GM12875 (cell line): ENCODE data around the gene LRRC4B.

ENCODE experiments used
- H3K4me3 ChIP-seq: one replicate; pipeline ENCODE4 v1.5.1; 2011; ENCODE audit warnings: low read depth, low read length, control low read depth
- CTCF ChIP-seq: IDR thresholded peaks from 2 replicates; pipeline ENCODE4 v1.5.1; 2011; ENCODE audit warnings: low read depth, mild to moderate bottlenecking, control low read depth, inconsistent platforms, low read length, moderate library complexity, borderline replicate concordance; ENCODE audit not compliant: insufficient read depth

Gene LRRC4B

GRCh38 chr19:50522881-50523280 lies 45.4 kb downstream of the LRRC4B start:
- TF ChIP-seq CTCF: no peak
- H3K4me3 ChIP-seq: no peak overlapping the region

GRCh38 chr19:50520822-50521465 lies 47.3 kb downstream of the LRRC4B start:
- TF ChIP-seq CTCF: no peak

DNA sequence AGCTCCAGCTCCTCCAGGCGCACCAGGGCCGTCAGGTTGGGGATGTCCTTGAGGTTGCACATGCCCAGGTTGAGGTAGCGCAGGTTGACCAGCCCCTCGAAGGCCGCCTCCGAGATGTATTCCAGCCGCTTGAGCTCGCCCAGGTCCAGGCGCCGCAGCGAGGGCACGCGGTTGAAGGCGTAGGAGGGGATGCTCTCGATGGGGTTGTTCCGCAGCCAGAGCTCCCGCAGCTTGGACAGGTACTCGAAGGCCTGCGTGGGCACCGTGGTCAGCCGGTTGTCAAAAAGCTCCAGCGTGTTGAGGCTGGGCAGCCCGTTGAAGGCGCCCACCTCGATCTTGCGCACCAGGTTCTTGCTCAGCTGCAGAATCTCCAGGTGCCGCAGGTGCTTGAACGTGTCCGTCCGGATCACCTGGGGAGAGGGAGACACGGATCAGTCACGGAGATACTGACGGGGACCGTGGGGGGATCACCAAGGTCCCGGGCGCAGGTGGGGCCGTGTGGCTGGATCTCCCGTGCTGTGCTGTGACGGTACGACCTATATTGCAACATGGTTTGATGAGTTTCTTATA lies 49.1 kb downstream of the LRRC4B start:
- no peak for TF ChIP-seq CTCF
- no peak overlapping the region for H3K4me3 ChIP-seq

More at GRCh38 chr19:50520822-50521465, 47.3 kb downstream of the LRRC4B start:
- H3K4me3 ChIP-seq: no peak overlapping the region

- TF ChIP-seq CTCF: peak; percentile 25; the same call in 1 of the 2 replicates
- H3K4me3 ChIP-seq: no peak overlapping the region
These were observed 49.9 kb downstream of the LRRC4B start for GRCh38 chr19:50518091-50519005.

DNA sequence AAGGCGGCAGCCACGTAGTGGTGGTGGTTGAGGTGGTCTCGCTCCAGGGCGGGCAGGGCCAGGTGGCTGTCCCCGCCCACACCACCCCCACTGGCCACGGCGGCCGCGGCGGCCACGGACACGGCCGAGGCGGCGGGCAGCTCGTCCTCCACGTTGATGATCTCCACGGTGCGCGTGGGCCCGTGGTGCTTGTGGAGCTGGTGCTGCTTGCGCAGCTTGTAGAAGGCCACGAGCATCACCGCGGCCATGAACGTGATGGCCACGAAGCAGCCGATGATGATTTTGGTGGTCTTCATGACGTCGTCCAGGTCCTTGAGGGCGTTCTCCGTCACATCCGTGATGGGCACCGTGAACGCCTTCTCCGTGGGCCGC lies 50.5 kb downstream of the LRRC4B start:
- TF ChIP-seq CTCF: no peak
- no peak overlapping the region for H3K4me3 ChIP-seq

GRCh38 chr19:50516964-50517703 lies 51.1 kb downstream of the LRRC4B start:
- H3K4me3 ChIP-seq: no peak overlapping the region
- no peak for TF ChIP-seq CTCF
